Activated CD4-positive, alpha-beta T cell treated with anti-CD3 and anti-CD28 coated beads, Interleukin-2, amount 10 ng/mL, durations not matched to agents 24 days and 14 days (primary cell): Measurements from ENCODE around the gene ZDHHC17. TPM values are rescaled to one million over a fixed set of nuclear protein-coding genes. Genes with fewer than 3 reads are reported as not detected.
A peak's percentile ranks its signal among the peaks of the same experiment; 100 is the strongest.

Experiments
- DNase-seq: peaks from one replicate; pipeline ENCODE4 v3.0.0; 2022
- H3K27ac Mint-ChIP-seq: one replicate; pipeline ENCODE4 v1.8.0; 2022; ENCODE audit warnings: mild to moderate bottlenecking, mixed read lengths
- H3K27me3 Mint-ChIP-seq: one replicate; pipeline ENCODE4 v1.8.0; 2022; ENCODE audit warnings: mixed read lengths
- H3K36me3 Mint-ChIP-seq: one replicate; pipeline ENCODE4 v1.8.0; 2022; ENCODE audit warnings: low read depth, mild to moderate bottlenecking, mixed read lengths
- H3K4me1 Mint-ChIP-seq: one replicate; pipeline ENCODE4 v1.8.0; 2021; ENCODE audit warnings: mixed read lengths
- H3K4me3 Mint-ChIP-seq: one replicate; pipeline ENCODE4 v1.8.0; 2022; ENCODE audit warnings: mild to moderate bottlenecking, moderate library complexity, mixed read lengths
- H3K9me3 Mint-ChIP-seq: one replicate; pipeline ENCODE4 v1.8.0; 2021; ENCODE audit warnings: mixed read lengths
- intact Hi-C: fragments of 100-400 bp; cut with micrococcal nuclease; formaldehyde crosslinking; loops from one replicate; pipeline ENCODE4 v1.15.1; 2023
- total RNA-seq: library from RNA; stranded (reverse); gene quantifications from 2 replicates; pipeline ENCODE4 v1.2.3, GENCODE V29; 2022

Gene ZDHHC17
- total RNA-seq, 1 donor from 2014 or later = 31.2 TPM

DNA sequence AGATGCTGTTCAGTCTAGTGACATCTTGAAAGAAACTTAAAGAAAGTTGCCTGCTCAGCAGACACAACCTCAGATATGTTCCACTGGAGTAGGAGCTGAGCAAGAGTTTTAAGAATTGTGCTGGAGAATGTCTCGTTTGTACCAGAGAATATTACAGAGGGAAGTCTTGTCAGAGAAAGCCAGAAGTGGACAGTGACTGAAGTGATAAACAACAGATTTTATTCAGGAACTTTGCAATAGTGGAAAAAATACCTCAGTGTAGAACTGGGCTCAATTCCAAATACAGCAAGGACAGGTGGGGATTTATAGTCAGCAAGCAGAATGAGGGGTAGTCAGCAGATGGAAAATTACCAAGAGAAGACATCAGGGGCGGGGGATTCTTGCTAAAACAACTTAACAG is 18.6 kb downstream of the ZDHHC17 start:
- no peaks in the 10 kb centered on the region for H3K27me3 Mint-ChIP-seq
- H3K4me3 Mint-ChIP-seq = no peak overlapping the region
- intact Hi-C loops = no loop called here
- peaks cover 5% of the 10 kb centered on the region for H3K36me3 Mint-ChIP-seq
- no peaks in the 10 kb centered on the region for H3K9me3 Mint-ChIP-seq
- peaks cover 14% of the 10 kb centered on the region for H3K4me1 Mint-ChIP-seq
- H3K27ac Mint-ChIP-seq = no peak overlapping the region
- DNase-seq = peak; percentile 28

- Mint-ChIP-seq H3K9me3 (no peaks in the 10 kb centered on the region), H3K27me3 (no peaks in the 10 kb centered on the region), H3K4me1 (peaks cover 5% of the 10 kb centered on the region), H3K4me3 (no peak overlapping the region), H3K27ac (no peak overlapping the region), H3K36me3 (peaks cover 4% of the 10 kb centered on the region)
- intact Hi-C loops = loop anchor here (2.0 kb wide), 1 partner anchor 16 kb away; no protein-coding TSS in a partner anchor
- no peak for DNase-seq
Observed at GRCh38 chr12:76784600-76785051, 20.7 kb downstream of the ZDHHC17 start.

- DNase-seq = no peak
- Mint-ChIP-seq H3K27me3 (no peaks in the 10 kb centered on the region), H3K4me1 (peaks cover 3% of the 10 kb centered on the region), H3K36me3 (peaks cover 4% of the 10 kb centered on the region), H3K4me3 (no peak overlapping the region), H3K27ac (no peak overlapping the region), H3K9me3 (no peaks in the 10 kb centered on the region)
- intact Hi-C loops = loop anchor here (2.0 kb wide), 1 partner anchor 17 kb away; no protein-coding TSS in a partner anchor
Observed at GRCh38 chr12:76785407-76785806, 21.5 kb downstream of the ZDHHC17 start.

DNA sequence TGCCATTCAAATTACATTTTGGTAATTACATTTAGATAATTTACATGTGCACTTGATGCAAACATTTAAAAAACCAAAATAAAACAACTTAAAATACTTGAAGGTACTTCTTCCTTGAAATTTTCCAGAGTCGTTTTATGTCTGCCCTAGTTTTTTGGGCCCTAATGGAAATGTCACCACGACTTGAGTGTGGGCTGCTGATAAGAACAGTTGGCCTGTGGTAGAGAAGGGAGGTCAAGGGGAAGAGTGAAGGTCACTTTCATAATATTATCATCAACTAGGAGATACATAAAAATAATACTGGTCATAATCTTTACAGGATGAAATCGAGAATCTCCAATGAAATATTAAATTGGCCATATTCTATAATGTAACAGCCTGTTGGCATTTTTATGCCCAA is 23.1 kb downstream of the ZDHHC17 start:
- Mint-ChIP-seq H3K36me3 (no peaks in the 10 kb centered on the region), H3K9me3 (no peaks in the 10 kb centered on the region)
- intact Hi-C loops = no loop called here

DNA sequence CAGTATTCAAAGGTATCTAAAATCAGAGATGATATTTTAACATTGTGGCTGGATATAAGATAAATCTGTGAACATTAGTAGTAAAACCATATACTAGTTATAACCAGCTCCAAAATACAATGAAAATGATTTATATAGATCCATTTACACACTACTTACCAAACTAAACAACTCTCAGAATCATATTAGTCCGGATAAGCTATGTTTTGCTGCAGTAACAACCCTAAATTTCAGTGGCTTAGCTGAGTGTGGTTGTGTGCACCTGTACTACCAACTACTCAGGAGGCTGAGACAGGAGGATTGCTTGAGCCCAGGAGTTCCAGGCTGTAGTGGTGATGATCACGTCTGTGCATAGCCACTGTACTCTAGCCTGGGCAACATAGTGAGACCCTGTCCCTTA is 23.8 kb downstream of the ZDHHC17 start:
- Mint-ChIP-seq H3K27me3 (no peaks in the 10 kb centered on the region), H3K4me1 (peaks cover 2% of the 10 kb centered on the region), H3K36me3 (no peaks in the 10 kb centered on the region), H3K4me3 (no peak overlapping the region), H3K27ac (no peak overlapping the region), H3K9me3 (no peaks in the 10 kb centered on the region)
- intact Hi-C loops = no loop called here
- no peak for DNase-seq

More for the DNA sequence above, 23.1 kb downstream of the ZDHHC17 start:
- no peak overlapping the region for H3K4me3 Mint-ChIP-seq
- H3K4me1 Mint-ChIP-seq = peaks cover 5% of the 10 kb centered on the region
- DNase-seq = no peak
- H3K27me3 Mint-ChIP-seq = no peaks in the 10 kb centered on the region
- no peak overlapping the region for H3K27ac Mint-ChIP-seq

DNA sequence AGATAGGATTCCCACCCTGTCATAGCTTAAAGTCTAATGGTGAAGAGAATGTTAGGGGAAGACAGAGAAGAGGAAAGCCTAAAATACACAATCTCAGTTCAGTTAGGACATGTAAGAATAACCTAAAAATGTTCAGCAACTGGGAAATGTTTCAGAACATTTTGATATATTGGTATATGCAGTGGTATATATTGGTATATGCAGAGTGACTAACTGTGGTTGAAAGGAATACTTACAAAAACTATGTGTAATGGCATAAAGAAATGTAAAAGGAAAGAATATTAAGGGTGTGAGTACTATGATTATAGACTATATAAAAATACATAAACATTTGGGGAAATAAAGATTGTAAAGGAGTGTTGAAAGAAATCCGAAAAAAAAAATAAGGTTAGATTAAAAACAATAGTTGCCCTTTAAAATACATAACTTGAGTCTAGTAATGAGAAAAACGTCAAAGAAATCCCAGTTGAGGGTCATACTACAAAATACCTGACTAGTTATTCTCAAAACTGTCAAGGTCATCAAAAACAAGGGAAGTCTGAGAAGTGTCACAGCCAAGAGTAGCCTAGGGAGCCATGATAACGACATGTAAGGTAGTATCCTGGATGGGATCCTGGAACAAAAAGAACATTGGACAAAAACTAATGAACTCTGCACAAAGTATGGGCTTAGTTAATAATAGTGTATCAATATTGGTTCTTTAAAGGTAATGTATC is 25.6 kb downstream of the ZDHHC17 start:
- intact Hi-C loops = no loop called here
- no peak for DNase-seq

GRCh38 chr12:76790564-76791552 is 26.9 kb downstream of the ZDHHC17 start:
- intact Hi-C loops = loop anchor here (1.0 kb wide), 2 partner anchors 27 to 170 kb away; partner anchors contain the start of gene ZDHHC17
- H3K4me3 Mint-ChIP-seq = no peak overlapping the region
- H3K27me3 Mint-ChIP-seq = no peaks in the 10 kb centered on the region
- H3K27ac Mint-ChIP-seq = no peak overlapping the region
- H3K36me3 Mint-ChIP-seq = no peaks in the 10 kb centered on the region
- H3K4me1 Mint-ChIP-seq = peaks cover 2% of the 10 kb centered on the region
- H3K9me3 Mint-ChIP-seq = no peaks in the 10 kb centered on the region
- no peak for DNase-seq

More for the DNA sequence above, 25.6 kb downstream of the ZDHHC17 start:
- Mint-ChIP-seq H3K4me3 (no peak overlapping the region), H3K27ac (no peak overlapping the region), H3K36me3 (no peaks in the 10 kb centered on the region), H3K27me3 (no peaks in the 10 kb centered on the region), H3K4me1 (peaks cover 2% of the 10 kb centered on the region), H3K9me3 (no peaks in the 10 kb centered on the region)

DNA sequence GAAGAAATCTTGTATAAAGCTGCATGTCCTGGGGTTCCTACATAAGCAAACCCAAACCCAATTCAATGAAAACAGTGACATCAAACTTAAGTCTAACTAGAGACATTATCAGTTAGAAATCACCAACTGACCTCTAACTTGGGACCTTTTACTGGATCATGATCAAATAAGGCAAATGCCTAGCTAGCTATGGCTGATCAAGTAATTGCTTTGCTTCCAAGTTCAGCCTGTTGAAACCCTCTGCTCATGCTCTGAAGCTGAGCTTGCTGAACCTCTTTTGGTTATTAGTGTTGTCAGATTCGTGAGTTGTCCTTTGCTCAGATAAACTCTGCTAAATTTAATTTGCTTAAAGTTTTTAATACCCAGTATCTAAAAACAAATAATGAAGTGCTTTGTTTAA is 28.9 kb downstream of the ZDHHC17 start:
- intact Hi-C loops = no loop called here
- DNase-seq = no peak
- peaks cover 2% of the 10 kb centered on the region for H3K4me1 Mint-ChIP-seq

DNA sequence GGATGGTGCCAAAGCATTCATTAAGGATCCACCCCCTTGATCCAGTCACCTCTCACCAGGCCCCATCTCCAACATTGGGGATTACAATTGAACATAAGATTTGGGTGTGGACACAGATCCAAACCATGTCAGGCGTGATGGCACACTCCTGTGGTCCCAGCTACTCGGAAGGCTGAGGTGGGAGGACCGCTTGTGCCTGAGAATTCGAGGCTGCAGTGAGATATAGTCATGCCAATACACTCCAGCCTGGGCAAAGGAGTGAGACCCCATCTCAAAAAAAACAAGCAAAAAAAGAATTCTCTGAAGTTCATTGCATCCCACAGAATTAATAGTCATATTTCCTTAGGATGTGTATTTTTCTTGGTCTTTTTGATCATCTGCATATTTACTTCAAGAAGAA is 34.9 kb downstream of the ZDHHC17 start:
- intact Hi-C loops = no loop called here
- H3K27me3 Mint-ChIP-seq = no peaks in the 10 kb centered on the region
- peaks cover 40% of the 10 kb centered on the region for H3K36me3 Mint-ChIP-seq
- H3K9me3 Mint-ChIP-seq = peaks cover 9% of the 10 kb centered on the region
- peaks cover 3% of the 10 kb centered on the region for H3K4me1 Mint-ChIP-seq
- H3K27ac Mint-ChIP-seq = no peak overlapping the region
- no peak for DNase-seq
- H3K4me3 Mint-ChIP-seq = no peak overlapping the region

More for the DNA sequence above, 28.9 kb downstream of the ZDHHC17 start:
- peaks cover 4% of the 10 kb centered on the region for H3K36me3 Mint-ChIP-seq
- H3K4me3 Mint-ChIP-seq = no peak overlapping the region
- H3K27me3 Mint-ChIP-seq = no peaks in the 10 kb centered on the region
- no peak overlapping the region for H3K27ac Mint-ChIP-seq
- no peaks in the 10 kb centered on the region for H3K9me3 Mint-ChIP-seq

DNA sequence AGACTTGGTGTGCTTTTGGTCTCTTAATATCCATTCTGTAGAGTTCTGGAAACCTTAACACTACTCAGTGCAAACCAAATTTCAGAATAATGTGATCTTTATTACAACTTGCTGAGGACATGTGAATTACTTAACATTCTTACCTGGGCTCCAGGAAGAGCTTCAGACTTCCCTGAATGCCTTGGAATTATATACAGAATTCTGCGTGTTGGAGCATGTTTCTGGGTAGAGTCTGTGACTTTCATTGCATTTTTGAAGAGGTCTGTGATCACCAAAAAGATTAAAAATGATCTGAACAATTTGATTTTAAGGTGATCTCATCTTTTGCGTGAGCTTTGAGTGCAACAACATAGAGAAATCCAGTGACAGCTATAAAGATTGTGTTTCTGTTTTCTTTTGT is 35.4 kb downstream of the ZDHHC17 start:
- Mint-ChIP-seq H3K4me3 (no peak overlapping the region), H3K27me3 (no peaks in the 10 kb centered on the region), H3K9me3 (peaks cover 9% of the 10 kb centered on the region), H3K27ac (no peak overlapping the region), H3K4me1 (peaks cover 8% of the 10 kb centered on the region), H3K36me3 (peaks cover 40% of the 10 kb centered on the region)
- intact Hi-C loops = no loop called here
- no peak for DNase-seq

GRCh38 chr12:76802060-76802459 is 38.1 kb downstream of the ZDHHC17 start:
- Mint-ChIP-seq H3K4me3 (no peak overlapping the region), H3K9me3 (peaks cover 9% of the 10 kb centered on the region), H3K4me1 (peaks cover 10% of the 10 kb centered on the region), H3K36me3 (peaks cover 45% of the 10 kb centered on the region), H3K27me3 (no peaks in the 10 kb centered on the region), H3K27ac (no peak overlapping the region)
- DNase-seq = no peak
- intact Hi-C loops = no loop called here

DNA sequence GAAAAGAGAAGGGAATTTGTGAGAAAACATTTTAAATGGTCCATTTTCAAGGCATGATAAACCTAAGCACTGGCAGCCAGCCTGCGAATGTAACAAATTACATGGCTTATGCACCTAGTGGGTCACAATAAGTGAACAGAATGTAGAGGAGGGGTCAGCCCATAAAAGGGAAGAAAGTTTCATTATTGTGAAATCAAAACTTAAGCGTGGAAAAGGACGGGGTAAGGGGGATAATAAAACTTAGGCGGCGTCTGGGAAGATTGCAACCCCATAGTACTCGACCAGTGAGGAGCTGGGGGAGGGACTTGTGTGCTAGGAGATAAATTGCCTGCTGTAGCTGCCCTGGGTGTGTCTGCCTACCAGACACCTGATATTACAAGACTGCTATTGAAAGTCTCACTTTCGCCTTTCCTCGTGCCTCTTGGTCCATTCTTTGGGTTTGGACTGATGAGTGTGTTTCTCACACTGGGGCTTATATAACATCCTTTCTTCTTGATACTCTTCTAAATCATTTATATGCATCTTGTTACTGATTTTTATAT is 40.6 kb downstream of the ZDHHC17 start:
- DNase-seq = no peak
- Mint-ChIP-seq H3K27me3 (no peaks in the 10 kb centered on the region), H3K27ac (no peak overlapping the region), H3K4me1 (peaks cover 10% of the 10 kb centered on the region), H3K4me3 (no peak overlapping the region), H3K9me3 (peaks cover 9% of the 10 kb centered on the region), H3K36me3 (peaks cover 31% of the 10 kb centered on the region)
- intact Hi-C loops = no loop called here

DNA sequence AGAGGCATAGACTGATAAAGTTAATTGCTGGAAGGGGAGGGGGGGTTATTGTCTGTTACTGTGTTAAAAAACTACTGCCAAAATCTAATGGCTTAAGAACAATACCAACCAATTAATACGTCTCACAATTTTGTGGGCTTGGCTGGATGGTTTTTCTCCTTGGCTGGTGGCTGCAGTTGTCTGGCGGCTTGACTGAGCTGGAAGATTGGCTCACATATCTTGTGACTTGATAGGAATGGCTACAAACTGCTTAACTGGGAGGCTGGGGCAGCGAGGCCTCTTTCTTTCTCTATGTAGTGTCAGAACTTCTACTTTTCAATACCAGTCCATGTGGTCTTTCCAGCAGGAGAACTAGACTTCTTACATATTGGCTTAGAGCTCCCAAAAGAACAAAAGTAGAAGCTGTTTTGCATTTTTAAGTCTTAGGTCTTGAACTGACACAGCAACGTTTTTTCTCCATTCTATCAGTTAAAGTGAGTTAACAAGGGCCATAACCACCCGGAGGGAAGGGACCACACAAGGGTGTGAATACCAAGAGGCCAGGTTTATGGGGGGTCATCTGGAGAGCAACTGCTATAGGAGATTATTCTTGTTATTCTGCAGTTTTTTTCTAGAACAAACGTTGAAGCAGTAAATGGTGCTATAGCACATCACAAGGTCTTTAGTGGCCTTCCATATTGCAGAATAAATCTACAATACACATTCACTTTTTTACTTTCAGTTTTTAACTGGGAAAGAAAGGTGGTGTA is 46.9 kb downstream of the ZDHHC17 start:
- Mint-ChIP-seq H3K9me3 (no peaks in the 10 kb centered on the region), H3K36me3 (peaks cover 19% of the 10 kb centered on the region), H3K4me3 (no peak overlapping the region), H3K27ac (no peak overlapping the region), H3K27me3 (no peaks in the 10 kb centered on the region), H3K4me1 (no peaks in the 10 kb centered on the region)
- intact Hi-C loops = no loop called here
- no peak for DNase-seq
